GM21723 (cell line): ENCODE results near the gene FPR3.
"Not testable (repeated sequence)": the region's sequence is repeated elsewhere in the genome, so short reads cannot be mapped to it uniquely, and the experiment has no call there.

ENCODE experiments used
- ATAC-seq: cut with Tn5 transposase; IDR thresholded peaks from one replicate; pipeline ENCODE4 v1.9.1; 2021; ENCODE audit warnings: mild to moderate bottlenecking, moderate library complexity; ENCODE audit not compliant: unreplicated experiment

Gene FPR3

GRCh38 chr19:51794885-51795490, at the start of gene FPR3:
Gene FPR3 (plus strand): TSS chr19:51795157. CDS start chr19:51823749, 28,592 bp downstream.
- no peak for ATAC-seq

DNA sequence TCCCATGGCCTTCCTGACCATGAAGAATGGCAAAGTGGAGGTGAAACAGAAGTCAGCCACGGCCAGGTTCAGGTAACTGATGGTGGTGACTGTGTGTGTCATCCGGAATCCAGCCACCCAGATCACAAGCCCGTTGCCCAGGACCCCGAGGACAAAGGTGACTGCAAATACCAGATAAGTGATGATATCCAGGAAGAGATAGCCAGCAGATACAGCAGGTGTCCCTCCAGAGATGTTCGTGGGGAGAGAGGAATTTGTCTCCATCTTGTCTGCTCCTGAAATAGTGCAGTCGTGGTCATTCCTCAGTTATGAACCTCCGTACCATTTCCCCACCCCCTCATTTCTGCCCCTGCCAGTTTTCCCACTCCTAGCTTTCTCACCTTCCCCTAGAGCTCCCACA, 48.2 kb upstream of the FPR3 start:
- ATAC-seq: no peak

DNA sequence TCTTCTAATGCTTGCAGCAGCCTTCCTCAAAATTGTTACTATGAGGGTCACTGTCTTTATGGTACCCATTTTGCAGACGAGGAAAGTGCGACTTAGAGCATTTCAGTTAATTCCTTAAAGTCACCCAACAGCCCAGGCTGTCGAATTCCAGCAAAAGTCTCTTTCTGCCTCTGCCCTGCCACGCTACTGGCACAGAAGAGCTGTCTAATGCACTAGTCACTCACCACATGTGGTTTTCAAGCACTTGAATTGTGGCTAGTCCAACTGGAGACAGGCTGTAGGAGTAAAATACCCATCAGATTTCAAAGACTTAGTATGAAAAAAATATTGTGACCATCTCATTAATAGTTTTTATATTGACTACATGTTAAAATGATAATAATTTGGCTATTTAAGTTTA, 45.0 kb upstream of the FPR3 start:
- ATAC-seq: no peak

DNA sequence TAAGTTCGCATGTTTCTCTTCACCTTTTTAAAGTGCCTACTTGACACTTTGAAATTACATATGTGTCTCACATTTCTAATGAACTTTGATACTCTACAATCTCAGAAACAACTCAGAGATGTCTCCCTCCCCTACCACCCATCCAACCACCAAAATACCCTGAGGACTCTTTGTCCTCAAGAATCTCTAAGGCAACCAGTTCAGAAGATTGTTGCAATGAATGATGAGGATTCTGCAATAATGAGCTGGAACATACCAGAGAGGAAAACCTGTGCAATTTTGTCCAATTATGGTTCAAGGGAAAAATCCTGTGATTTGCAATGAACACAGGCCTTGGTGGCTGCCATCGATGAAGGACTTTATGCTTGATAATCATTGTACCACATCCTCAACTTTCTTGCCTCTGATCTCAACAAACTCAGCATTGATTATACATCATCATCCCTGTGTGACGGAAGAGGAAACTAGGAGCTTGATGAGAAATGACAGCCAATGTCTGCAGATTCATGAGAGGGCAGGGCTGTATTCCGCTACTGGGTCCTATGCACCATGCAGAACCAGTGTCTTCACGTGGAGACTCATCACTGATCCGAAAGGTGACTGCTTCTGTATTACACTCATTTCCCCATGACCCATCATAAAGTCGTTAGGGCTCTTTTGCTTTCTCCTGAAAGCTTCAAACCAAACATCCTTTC, 44.4 kb upstream of the FPR3 start:
- no peak for ATAC-seq

- no peak for ATAC-seq
Measured at GRCh38 chr19:51751655-51752054, 43.3 kb upstream of the FPR3 start, which contains the start of gene FPR1. Gene FPR1 (minus strand): TSS chr19:51751878. CDS start chr19:51746994, 4,884 bp downstream.

GRCh38 chr19:51754109-51754508, 40.8 kb upstream of the FPR3 start:
- ATAC-seq: no peak

GRCh38 chr19:51754770-51755169, 40.2 kb upstream of the FPR3 start:
- ATAC-seq: no peak

GRCh38 chr19:51755571-51755970, 39.4 kb upstream of the FPR3 start:
- ATAC-seq: no peak

DNA sequence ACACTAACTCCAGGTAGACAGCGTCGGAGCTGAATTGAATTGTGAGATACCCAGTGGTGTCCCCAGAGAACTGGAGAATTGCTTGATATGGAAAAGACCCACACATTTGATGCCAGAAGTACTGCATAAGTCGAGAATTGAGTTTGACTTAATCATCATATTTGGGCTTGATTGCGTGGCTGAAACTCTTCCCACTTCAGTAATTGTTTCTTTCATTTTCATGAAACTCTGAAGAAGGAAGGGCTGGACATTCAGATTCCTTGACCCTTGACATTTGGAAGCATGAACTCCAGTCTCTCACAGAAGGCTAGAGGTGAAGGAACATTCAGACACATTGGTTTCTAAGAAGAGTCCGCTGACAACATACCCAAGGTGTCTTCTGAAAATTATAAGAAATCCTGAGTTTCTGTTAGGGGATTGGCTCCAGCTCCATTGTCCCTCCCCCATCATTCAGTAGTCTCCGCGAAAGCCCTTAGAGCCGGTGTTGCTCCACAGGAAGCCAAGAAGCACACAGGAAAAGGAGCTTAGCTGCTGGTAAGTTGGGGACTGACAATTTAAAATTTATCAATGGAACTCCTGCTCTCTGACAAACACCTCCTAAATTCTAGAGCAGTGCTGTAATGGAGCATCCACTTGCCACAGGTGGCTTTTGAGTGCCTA, 34.1 kb upstream of the FPR3 start, which contains the start of gene FPR2:
Gene FPR2, plus strand, starts transcription at position 484 of the 660 bp plus-strand sequence. CDS start 7,479 bp downstream, outside the sequence.
- no peak for ATAC-seq

DNA sequence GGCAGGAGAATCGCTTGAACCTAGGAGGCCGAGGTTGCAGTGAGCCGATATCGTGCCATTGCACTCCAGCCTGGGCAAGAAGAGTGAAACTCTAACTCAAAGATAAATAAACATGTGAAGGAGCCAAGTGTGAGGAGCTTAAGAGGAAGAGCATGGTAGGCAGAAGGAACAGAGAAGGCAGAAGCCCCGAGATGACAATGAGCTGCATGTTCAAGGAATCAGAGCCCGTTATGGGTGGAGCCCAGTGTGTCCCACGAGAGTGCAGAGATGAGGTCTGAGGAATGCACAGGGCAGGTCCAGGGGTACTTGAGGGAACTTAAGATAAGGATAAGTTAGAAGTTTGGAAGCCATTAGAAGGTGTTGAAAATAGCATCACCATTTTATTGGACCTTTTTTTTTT, 33.3 kb upstream of the FPR3 start:
- no peak for ATAC-seq

GRCh38 chr19:51765086-51765485, 29.9 kb upstream of the FPR3 start:
- no peak for ATAC-seq

DNA sequence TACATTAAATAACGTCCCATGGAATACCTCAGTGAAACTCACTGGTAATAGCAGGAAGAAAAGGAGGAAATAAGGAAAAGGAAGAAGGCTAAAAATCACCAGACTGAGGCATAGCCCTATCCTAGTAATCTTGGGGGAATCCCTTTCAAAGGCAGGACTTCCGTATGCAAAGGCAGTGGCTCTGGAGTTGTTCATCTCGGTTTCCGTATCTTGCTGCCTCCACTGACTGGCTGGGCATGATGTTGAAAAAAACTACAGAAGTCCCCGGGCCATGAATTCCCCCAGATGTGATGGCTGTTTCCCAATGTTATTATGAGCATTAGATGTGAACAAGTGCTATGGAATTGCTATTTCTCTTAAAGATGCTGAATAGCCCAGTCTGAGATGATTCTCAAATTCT, 28.5 kb upstream of the FPR3 start:
- ATAC-seq: no peak

- ATAC-seq: no peak
Measured at GRCh38 chr19:51771376-51772130, 23.4 kb upstream of the FPR3 start.

DNA sequence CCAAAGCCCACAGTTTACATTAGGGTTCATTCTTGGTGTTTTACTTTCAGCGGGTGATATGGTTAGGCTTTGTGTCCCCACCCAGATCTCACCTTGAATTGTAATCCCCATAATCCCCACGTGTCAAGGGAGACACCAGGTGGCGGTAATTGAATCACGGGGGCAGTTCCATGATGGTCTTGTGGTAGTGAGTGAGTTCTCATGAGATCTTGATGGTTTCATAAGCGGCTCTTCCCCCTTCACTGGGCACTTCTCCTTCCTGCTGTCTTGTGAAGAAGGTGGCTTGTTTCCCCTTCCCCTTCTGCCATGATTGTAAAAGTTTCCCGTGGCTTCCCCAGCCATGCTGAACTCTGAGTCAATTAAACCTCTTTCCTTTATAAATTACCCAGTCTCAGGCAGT, 22.0 kb upstream of the FPR3 start:
- no peak for ATAC-seq

DNA sequence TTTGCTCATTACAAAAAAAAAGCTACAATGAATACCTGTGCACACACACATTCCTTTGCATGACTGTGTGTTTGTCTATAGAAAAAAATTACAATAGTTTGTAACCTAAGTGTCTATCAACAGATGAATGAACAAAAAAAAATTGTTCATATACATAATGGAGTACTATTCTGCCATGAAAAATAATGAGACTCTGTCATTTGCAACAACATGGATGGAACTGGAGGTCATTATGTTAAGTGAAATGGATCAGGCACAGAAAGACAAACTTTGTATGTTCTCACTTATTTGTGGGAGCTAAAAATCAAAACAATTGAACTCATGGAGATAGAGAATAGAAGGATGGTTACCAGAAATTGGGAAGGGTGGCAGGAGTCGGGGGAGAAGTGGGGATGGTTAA, 18.4 kb upstream of the FPR3 start:
- not testable (repeated sequence) for ATAC-seq

- no peak for ATAC-seq
Measured at GRCh38 chr19:51777570-51778462, 17.1 kb upstream of the FPR3 start.

- ATAC-seq: no peak
Measured at GRCh38 chr19:51779181-51779580, 15.8 kb upstream of the FPR3 start.

GRCh38 chr19:51779703-51780102, 15.3 kb upstream of the FPR3 start:
- no peak for ATAC-seq

GRCh38 chr19:51780270-51780669, 14.7 kb upstream of the FPR3 start:
- no peak for ATAC-seq

DNA sequence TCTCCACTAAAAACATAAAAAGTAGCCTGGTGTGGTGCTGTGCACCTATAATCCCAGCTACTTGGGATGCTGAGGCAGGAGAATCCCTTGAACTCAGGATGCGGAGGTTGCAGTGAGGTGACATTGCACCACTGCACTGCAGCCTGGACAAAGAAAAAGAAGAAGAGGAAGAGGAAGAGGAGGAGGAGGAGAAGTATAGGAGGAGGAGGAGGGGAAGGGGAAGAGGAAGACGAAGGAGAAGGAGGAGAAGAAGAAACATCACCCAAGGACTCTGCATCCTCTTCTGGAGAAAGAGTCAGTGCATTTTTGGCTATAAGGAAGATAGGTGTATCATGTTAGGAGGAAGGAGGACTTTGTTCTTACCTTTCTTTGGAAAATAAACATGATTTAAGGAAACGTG, 13.0 kb upstream of the FPR3 start:
- no peak for ATAC-seq
